AG20443 (cell line): ENCODE data around the gene CARTPT.

Experiments
- DNase-seq: peaks from one replicate; pipeline ENCODE4 v3.0.0; 2012; ENCODE audit warnings: low spot score, mixed read lengths

CARTPT gene

GRCh38 chr5:71719063-71719964, at the start of gene CARTPT:
Gene CARTPT, plus strand, starts transcription at chr5:71719275. Its CDS starts 19 bp downstream, at chr5:71719294.
- DNase-seq, result peak; percentile 42

GRCh38 chr5:71677977-71678376, 41.1 kb upstream of the CARTPT start:
- no peak for DNase-seq

- DNase-seq, result no peak
Observed at GRCh38 chr5:71679714-71680113, 39.4 kb upstream of the CARTPT start.

GRCh38 chr5:71680510-71680909, 38.6 kb upstream of the CARTPT start:
- DNase-seq, result no peak

- DNase-seq, result no peak
Observed at GRCh38 chr5:71681296-71681695, 37.8 kb upstream of the CARTPT start.

GRCh38 chr5:71684309-71684708, 34.8 kb upstream of the CARTPT start:
- DNase-seq, result no peak

GRCh38 chr5:71693828-71694427, 25.1 kb upstream of the CARTPT start:
- DNase-seq, result no peak

- no peak for DNase-seq
Observed at GRCh38 chr5:71695071-71695470, 24.0 kb upstream of the CARTPT start.

- no peak for DNase-seq
Observed at GRCh38 chr5:71695595-71695994, 23.5 kb upstream of the CARTPT start.

GRCh38 chr5:71697967-71698366, 21.1 kb upstream of the CARTPT start:
- DNase-seq, result no peak

GRCh38 chr5:71699233-71699632, 19.8 kb upstream of the CARTPT start:
- no peak for DNase-seq

- no peak for DNase-seq
Observed at GRCh38 chr5:71699751-71700150, 19.3 kb upstream of the CARTPT start.

GRCh38 chr5:71700803-71701202, 18.3 kb upstream of the CARTPT start:
- DNase-seq, result no peak

- DNase-seq, result no peak
Observed at GRCh38 chr5:71701407-71701806, 17.7 kb upstream of the CARTPT start.

- no peak for DNase-seq
Observed at GRCh38 chr5:71703941-71704340, 15.1 kb upstream of the CARTPT start.

- no peak for DNase-seq
Observed at GRCh38 chr5:71705421-71705820, 13.7 kb upstream of the CARTPT start.

GRCh38 chr5:71706906-71707305, 12.2 kb upstream of the CARTPT start:
- DNase-seq, result no peak

GRCh38 chr5:71711610-71712009, 7.5 kb upstream of the CARTPT start:
- DNase-seq, result no peak

- DNase-seq, result no peak
Observed at GRCh38 chr5:71714911-71715310, 4.2 kb upstream of the CARTPT start.

GRCh38 chr5:71727978-71728377, 8.9 kb downstream of the CARTPT start:
- DNase-seq, result no peak

- DNase-seq, result no peak
Observed at GRCh38 chr5:71731015-71731414, 11.9 kb downstream of the CARTPT start.

GRCh38 chr5:71732011-71732410, 12.9 kb downstream of the CARTPT start:
- no peak for DNase-seq

GRCh38 chr5:71734141-71734540, 15.1 kb downstream of the CARTPT start:
- DNase-seq, result no peak
